ENCODE data around the gene ELMOD3.

GRCh38 chr2:85355521-85355920 is 952 bp downstream of the ELMOD3 start:
- no peak for TF ChIP-seq CTCF (conservative IDR thresholded peaks at IDR 0.05; ENCODE audit: low read length)
- no peak for TF ChIP-seq EZH2phosphoT487 (IDR thresholded peaks at IDR 0.05; ENCODE audit: borderline replicate concordance)
